NCI-H1092 (cell line): ENCODE measurements around the gene PEMT.

Experiments used
- DNase-seq: peaks from one replicate; lab custom pipeline; 2025; lab: John Stamatoyannopoulos, UW

Gene PEMT

GRCh38 chr17:17570798-17571716, 20.5 kb downstream of the PEMT start:
- peak; percentile 38 for DNase-seq

DNA sequence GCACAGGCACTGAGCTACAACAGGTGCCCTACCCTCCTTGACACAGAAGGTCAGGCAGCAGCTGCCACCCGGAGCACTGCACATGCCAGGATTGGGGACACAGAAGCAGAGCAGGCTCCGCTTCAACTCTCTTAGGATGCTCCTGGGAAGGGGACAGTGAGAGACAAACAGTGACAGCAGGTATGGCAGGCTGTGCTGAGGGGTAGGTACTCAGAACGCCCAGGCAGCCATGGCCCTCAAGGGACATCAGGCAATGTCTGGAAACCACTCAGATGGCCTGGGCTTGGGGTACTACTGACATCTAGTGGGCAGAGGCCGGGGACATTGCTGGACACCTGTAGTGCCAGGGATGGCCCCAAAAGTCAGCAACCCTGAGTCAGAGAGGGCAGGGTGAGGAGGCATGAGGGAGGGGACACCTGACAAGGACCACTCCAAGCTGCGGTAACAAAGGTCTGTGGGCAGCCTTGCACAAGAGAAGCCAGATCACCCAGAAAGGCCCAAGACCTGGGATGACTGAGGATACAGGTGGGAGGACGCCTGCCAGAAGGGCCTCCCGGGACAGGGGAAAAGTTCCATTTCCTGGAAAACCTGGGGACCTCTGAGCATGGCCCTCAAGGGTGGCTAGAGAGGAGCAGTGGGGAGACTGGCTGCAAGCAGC, 21.2 kb downstream of the PEMT start:
- peak; percentile 52 for DNase-seq

DNA sequence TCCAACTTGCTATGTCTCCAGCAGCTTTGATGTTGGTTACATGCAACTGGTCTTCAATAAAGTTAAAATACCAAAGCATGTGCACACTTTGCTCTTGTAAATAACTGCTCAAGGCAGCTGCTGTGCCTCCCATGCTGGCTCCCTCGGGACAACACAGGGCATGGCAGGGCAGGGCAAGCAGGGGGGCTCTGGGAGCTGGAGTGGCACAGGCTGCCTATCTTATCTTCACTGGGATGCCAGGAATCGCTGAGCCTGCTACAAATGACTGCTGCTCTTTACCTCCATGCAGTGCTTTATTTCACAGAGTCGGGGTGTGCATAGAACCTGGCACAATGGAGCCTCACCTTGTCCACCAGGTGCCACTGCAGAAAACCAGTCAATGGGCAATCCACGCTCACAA, 21.8 kb downstream of the PEMT start:
- no peak for DNase-seq

- DNase-seq, result no peak
Measured at GRCh38 chr17:17568772-17569195, 22.7 kb downstream of the PEMT start.

GRCh38 chr17:17567631-17568030, 23.9 kb downstream of the PEMT start:
- DNase-seq, result peak; percentile 78

DNA sequence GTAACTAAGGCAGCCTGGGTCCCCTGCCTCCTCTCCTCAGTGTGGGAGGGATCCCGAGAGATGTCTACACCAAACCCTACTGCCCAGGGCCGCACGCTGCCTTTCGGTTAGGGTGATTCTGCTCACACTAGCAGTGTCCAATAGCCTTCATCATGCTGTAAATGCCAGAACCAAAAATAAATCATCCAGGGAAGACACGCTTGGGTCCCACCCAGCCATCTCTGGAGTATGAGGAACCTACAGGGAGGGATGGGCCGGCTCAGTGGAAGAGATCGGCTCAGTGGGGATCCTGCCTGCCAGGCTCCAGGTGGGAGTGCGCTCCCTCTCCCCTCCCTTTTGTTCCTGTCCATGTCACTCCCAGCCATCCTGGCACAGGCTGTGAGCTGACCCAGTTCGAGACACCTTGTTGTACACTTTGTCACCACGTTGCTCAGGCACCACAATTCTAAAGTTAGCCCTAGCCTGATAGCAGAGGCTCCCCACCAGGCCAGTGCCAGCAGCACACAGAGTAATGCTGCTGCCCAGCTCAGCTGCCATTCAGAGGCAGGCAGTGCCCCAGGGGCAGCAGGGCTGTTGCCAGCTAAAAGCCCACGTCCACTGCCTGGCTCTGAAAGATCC, 24.5 kb downstream of the PEMT start:
- DNase-seq, result no peak

DNA sequence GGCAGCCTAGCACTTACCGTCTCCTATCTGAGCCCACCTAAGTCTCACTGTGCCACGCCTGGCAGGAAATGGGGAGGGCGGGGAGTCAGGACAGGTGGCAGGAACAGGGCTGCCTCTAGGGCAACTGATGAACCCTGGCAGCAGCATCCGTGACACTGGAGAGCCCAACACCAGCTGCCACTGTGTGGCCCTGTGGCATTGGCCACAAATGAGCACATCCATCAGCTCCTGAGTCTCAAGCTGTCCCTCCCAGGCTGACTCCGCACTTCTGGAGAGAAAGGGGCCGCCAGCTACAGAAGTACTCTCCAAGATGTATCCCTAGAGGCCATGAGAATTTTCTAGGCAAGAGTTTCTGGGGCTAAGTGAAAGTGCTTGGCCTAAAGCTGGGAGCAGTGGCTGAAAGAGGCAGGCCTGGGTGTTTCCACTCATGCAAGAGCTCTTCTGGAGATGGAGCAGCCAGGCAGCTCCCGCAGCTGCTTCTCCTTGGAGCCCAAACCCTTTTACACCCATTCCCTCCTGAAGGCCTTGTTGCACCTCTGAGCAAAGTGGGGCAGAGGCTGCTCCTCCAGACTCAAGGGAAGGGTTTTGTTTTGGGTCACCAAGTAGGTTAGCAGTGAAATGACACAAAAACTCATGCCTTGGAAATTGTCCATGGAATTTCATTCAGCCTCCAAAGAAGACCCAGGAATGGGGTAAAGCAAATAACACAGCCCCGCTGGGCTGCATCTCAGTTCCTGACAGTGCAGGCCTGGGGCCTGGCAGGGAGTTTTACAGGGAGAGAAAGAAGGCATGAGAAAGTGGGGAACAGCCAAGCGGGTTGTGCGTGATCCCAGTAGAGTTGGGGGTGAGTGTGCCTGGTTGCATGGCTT, 25.8 kb downstream of the PEMT start:
- no peak for DNase-seq

DNA sequence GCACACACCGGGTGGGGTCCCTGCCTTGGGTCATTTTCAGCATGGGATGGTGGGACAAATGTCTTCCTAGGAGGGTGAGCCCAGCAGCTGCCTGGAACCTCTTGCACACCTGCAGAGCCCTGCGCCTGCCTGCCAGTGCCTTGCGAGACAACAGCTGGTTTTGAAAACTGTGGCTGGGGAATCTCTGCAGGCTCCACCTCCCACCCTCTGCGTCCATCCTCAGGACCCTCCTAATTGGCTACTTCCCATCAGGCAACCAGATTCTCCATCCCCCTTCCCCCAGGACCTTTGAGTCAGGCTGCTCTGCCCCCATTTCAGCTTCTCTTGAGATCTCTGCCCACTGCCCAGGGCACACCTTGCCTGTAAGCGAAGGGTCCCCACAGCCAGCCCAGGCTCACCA, 26.6 kb downstream of the PEMT start:
- DNase-seq, result no peak

- no peak for DNase-seq
Measured at GRCh38 chr17:17564323-17564722, 27.2 kb downstream of the PEMT start.

DNA sequence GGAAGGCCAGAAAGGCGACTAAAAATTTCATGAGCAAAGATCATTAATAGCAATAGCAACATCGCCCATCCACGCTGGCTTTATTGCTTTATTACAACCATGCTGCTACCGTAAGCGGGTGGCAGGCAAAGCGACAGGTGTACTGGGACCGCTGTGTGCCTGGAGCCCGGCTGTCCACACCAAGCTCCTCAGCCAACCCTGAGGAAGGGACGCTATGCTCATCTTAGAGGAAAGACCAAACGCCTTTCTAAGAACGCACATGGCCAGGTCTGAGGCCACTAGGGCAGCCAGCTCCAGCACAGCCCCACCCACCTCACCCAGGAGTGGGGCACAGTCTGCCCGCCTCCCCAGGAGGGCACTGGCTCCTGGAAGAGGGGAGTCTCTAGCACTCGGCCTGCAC, 28.0 kb downstream of the PEMT start:
- no peak for DNase-seq

- DNase-seq, result no peak
Measured at GRCh38 chr17:17562146-17562511, 29.4 kb downstream of the PEMT start.

DNA sequence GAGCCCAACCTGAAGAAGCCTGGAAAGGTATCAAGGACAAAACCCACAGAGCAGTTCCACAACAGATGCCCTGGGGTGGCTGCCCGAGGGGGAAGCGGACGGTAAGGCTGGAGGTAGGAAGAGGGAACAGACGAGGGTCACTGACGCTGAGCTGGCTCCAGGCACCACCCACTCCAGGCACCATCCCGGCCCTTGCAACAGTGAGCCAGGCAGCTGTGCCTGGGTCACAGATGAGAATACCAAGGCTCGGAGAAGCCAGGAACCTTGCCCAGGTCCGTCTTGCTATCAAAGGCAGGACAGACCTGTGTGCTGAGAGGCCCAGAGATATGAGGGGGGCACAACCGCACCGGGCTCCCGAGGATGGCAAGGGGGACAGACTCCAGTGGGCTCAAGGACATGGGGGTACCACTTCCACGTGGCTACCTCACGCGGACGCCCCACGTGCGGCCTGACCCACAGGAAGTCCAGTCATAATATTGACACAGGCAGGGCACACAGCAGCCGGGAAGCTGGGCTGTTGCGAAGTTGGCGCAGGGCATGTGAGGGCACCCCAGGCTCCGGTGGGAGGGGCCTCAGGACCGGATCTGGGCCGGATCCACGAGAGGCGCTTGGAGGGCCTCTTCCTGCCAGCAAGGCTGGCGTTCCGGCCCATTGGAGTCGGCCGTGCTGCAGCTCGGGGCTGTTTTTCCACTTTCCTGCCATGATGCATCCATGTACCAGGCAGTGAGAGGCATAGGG, 29.9 kb downstream of the PEMT start:
- no peak for DNase-seq

- DNase-seq, result no peak
Measured at GRCh38 chr17:17560975-17561374, 30.5 kb downstream of the PEMT start.

- no peak for DNase-seq
Measured at GRCh38 chr17:17560167-17560566, 31.3 kb downstream of the PEMT start.

- no peak for DNase-seq
Measured at GRCh38 chr17:17559164-17559563, 32.3 kb downstream of the PEMT start.

DNA sequence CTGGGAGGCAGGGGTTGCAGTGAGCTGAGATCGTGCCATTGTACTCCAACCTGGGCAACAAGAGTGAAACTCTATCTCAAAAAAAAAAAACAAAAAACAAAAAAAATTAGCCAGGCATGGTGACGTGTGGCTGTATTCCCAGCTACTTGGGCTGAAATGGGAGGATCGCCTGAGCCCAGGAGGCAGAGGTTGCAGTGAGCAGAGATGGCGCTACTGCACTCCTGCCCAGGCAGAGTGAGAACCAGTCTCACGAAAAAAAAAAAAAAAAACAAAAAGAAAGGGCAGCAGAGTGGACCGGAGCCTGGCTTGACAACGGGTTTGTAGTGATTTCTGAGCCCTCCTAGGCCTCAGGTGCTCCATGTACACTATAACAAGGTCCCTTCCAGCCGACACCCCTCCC, 33.1 kb downstream of the PEMT start:
- no peak for DNase-seq

DNA sequence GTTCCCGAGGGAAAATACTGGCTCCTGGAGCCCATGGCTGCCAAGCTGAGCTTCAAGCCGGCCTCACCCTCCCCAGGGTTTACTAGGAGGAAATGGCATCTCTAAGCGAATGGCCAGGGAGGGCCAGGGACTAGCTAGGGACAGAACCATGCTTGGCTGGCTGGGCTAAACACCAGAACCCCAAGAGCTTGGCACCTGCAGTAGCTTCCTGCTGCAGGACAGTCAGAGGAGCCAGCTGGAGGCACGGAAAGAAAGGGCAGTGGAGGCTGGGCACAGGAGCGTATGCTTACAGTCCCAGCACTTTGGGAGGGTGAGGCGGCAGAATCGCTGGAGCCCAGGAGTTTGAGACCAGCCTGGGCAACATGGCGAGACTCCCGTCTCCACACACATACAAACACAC, 33.7 kb downstream of the PEMT start:
- no peak for DNase-seq

DNA sequence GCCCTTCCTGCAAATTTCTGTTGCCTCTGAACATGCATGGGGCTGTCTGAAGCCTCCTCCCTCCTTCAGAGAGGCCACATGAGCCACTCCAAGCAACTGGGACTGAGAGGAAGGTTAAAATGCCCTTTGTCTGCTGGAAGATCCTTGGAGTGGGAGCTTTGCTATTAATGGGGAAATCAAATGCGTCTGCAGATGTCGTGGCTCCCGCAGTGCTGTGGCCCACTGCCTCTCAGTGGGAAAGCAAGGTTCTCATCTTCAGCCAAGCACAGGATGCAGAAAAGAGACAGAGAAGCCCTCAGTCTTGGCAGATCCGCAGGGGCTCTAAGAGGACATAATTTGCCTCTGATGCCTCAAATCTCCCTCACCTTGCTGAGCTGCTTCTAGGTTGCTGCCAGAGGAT, 34.8 kb downstream of the PEMT start:
- DNase-seq, result no peak

DNA sequence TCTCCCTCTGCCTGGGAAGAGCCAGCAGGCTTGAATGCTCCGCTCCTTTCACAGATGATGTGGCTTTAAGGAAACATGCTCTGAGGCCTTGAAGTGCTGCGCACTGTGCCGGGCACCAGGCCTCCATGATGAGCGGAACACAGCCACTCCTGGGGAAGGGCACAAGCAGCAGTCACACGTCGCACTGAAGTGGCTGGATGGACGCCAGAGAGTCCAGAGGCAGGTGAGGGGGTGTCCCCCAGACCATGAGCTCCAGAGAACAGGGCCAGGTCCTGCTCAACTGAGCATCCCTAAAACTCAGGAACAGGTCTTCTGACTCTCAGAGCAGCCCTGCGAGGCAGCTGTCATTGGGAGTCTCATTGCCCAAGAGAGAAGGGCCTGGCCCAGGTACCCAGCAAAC, 35.6 kb downstream of the PEMT start:
- DNase-seq, result no peak

GRCh38 chr17:17555151-17555550, 36.4 kb downstream of the PEMT start:
- DNase-seq, result no peak

- DNase-seq, result no peak
Measured at GRCh38 chr17:17554266-17554665, 37.2 kb downstream of the PEMT start.
